Ishikawa (cell line): Measurements from ENCODE around the gene GAMT.

ENCODE experiments used
- CEBPB ChIP-seq: IDR thresholded peaks from 2 replicates; pipeline ENCODE4 v1.6.1; 2012
- CREB1 ChIP-seq: IDR thresholded peaks from 2 replicates; pipeline ENCODE4 v1.6.1; 2012; ENCODE audit warnings: low read depth
- EGR1 ChIP-seq: IDR thresholded peaks from 2 replicates; pipeline ENCODE4 v1.6.1; 2012
- EP300 ChIP-seq: IDR thresholded peaks from 2 replicates; pipeline ENCODE4 v1.6.1; 2012; ENCODE audit warnings: borderline replicate concordance
- FOXM1 ChIP-seq: IDR thresholded peaks from 2 replicates; pipeline ENCODE4 v1.6.1; 2012; ENCODE audit warnings: low read depth, borderline replicate concordance
- TAF1 ChIP-seq: IDR thresholded peaks from 2 replicates; pipeline ENCODE4 v1.6.1; 2012; ENCODE audit warnings: low read depth, mild to moderate bottlenecking
- TCF12 ChIP-seq: IDR thresholded peaks from 2 replicates; pipeline ENCODE4 v1.6.1; 2012; ENCODE audit warnings: low read depth
- TEAD4 ChIP-seq: IDR thresholded peaks from 2 replicates; pipeline ENCODE4 v1.6.1; 2012
- ZBTB7A ChIP-seq: IDR thresholded peaks from 2 replicates; pipeline ENCODE4 v1.6.1; 2012; ENCODE audit warnings: low read depth
- TF ChIP-seq, protein P1 (sequence below): IDR thresholded peaks from 2 replicates; pipeline ENCODE4 v1.6.1; 2012
- TF ChIP-seq, protein P2 (sequence below): IDR thresholded peaks from 2 replicates; pipeline ENCODE4 v1.6.1; 2012

GRCh38 chr19:1422943-1423342 is 21.6 kb upstream of the GAMT start:
- TF ChIP-seq, protein P1, sequence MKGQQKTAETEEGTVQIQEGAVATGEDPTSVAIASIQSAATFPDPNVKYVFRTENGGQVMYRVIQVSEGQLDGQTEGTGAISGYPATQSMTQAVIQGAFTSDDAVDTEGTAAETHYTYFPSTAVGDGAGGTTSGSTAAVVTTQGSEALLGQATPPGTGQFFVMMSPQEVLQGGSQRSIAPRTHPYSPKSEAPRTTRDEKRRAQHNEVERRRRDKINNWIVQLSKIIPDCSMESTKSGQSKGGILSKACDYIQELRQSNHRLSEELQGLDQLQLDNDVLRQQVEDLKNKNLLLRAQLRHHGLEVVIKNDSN: no peak
- TF ChIP-seq, protein P2, sequence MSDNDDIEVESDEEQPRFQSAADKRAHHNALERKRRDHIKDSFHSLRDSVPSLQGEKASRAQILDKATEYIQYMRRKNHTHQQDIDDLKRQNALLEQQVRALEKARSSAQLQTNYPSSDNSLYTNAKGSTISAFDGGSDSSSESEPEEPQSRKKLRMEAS: no peak
- TF ChIP-seq EP300 (no peak), TCF12 (no peak), CEBPB (no peak), CREB1 (no peak), EGR1 (no peak), TAF1 (no peak), ZBTB7A (no peak), TEAD4 (no peak), FOXM1 (no peak)
